Esophagus (tissue), 2 donors: ENCODE measurements around the gene PROK2. TPM values are rescaled to one million over a fixed set of nuclear protein-coding genes. Genes with fewer than 3 reads are reported as not detected.

Source experiments
- H3K27ac ChIP-seq, 2 donors: one replicate each; pipeline ENCODE4 v1.5.1; 2013; ENCODE audit warnings: low read depth in 2 of 2, mild to moderate bottlenecking in 2 of 2, inconsistent platforms in 1 of 2, low read length in 1 of 2, moderate library complexity in 1 of 2
- H3K27me3 ChIP-seq, 2 donors: one replicate each; pipeline ENCODE4 v1.6.1; 2013; ENCODE audit warnings: low read length in 2 of 2, control low read depth in 1 of 2, mild to moderate bottlenecking in 1 of 2; ENCODE audit not compliant: insufficient read depth in 2 of 2, control insufficient read depth in 1 of 2
- H3K36me3 ChIP-seq, 2 donors: one replicate each; pipeline ENCODE4 v1.6.1; 2013; ENCODE audit warnings: low read length in 1 of 2; ENCODE audit not compliant: control insufficient read depth in 2 of 2, insufficient read depth in 2 of 2
- H3K4me1 ChIP-seq, 2 donors: one replicate each; pipeline ENCODE4 v1.6.1; 2013; ENCODE audit warnings: low read length in 1 of 2; ENCODE audit not compliant: control insufficient read depth in 2 of 2, insufficient read depth in 2 of 2
- H3K4me3 ChIP-seq, 2 donors: one replicate each; pipeline ENCODE4 v1.5.1; 2013; ENCODE audit warnings: low read length in 2 of 2, mild to moderate bottlenecking in 2 of 2, low read depth in 1 of 2, moderate library complexity in 1 of 2
- H3K9me3 ChIP-seq, 2 donors: one replicate each; pipeline ENCODE4 v1.6.1; 2013; ENCODE audit warnings: mild to moderate bottlenecking in 2 of 2, low read depth in 1 of 2, low read length in 1 of 2, moderate library complexity in 1 of 2; ENCODE audit not compliant: control insufficient read depth in 2 of 2, insufficient read depth in 1 of 2
- WGBS, 2 donors: extraction: QIAGEN DNeasy Blood & Tissue Kit; methylation state at CpG; one replicate each; pipeline ENCODE4 v1.1.7; 2013; 5-methylcytosine and 5-hydroxymethylcytosine counted together
- polyA plus RNA-seq, 2 donors: library from polyadenylated mRNA; stranded (reverse); fragments of 200-250 nt; gene quantifications; one replicate each; pipeline ENCODE4 v1.2.3, GENCODE V29; 2013
- donor health status: healthy with polysubstance abuse.
- donor health status: Bipolar disorder and iron deficiency.

The PROK2 gene
- polyA plus RNA-seq, 2 donors, result 0.04 to 0.24 TPM

DNA sequence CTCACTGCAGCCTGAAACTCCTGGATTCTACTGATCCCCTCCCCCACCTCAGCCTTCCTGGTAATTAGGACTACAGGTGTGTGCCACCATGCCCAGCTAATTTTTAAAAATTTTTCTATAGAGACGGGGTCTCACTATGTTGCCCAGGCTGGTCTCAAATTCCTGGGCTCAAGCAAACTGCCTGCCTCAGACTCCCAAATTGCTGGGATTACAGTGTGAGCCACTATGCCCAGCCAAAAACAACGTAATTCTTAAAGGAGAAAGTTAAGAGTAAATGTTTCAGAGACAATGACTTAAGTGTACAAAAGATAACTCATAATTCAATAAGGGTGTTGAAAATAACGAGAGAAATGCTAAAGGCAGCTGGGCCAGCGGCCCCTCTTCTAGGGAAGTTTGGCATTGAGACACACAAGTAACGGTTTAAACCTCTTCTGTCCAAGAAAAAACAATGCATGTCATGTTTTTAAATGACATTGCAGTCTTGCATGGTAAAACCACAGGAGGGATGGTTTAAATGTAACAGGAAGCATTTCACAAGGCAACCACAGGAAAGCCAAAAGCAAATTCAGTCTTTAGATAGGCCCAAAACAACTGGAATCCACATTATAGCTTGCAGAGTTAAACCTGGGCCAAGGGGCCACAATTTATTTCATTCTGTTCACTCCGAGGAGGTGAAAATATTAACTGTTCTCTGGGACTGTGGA is 5.1 kb downstream of the PROK2 start:
- Histone ChIP-seq H3K36me3 (no peaks in the 10 kb centered on the region), H3K4me3 (no peak overlapping the region), H3K9me3 (no peaks in the 10 kb centered on the region), H3K4me1 (peaks cover 2 to 4% of the 10 kb centered on the region in 2 donors), H3K27me3 (peaks cover 0 to 11% of the 10 kb centered on the region in 2 donors), H3K27ac (no peak overlapping the region)
- WGBS, 2 donors, result 70% methylated on average over 6 of the region's 6 CpGs

DNA sequence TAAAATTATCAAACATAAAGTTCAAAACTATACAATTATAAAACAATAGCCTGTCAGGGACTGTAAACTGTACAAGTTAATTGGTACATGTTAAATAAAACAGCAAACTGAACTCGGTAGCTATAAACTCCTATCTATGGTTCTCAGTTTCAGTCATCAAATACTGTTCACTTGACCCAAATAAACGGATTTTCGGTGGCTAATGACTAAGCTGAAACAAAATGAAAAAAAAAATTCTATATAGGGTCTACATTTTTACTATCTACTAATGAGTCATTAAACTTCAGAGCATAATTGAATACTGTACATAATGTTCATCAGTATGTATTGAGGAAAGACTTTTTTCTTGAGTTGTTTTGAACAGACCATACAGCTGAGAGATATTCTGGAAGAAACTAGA is 6.6 kb downstream of the PROK2 start:
- no peak overlapping the region for H3K4me3 ChIP-seq
- H3K27ac ChIP-seq, result no peak overlapping the region
- WGBS, 2 donors, result 76 to 88% methylated on average over 3 of the region's 3 CpGs
- H3K4me1 ChIP-seq, result no peaks in the 10 kb centered on the region
- H3K36me3 ChIP-seq, result no peaks in the 10 kb centered on the region
- no peaks in the 10 kb centered on the region for H3K9me3 ChIP-seq
- H3K27me3 ChIP-seq, result peaks cover 0 to 4% of the 10 kb centered on the region in 2 donors

DNA sequence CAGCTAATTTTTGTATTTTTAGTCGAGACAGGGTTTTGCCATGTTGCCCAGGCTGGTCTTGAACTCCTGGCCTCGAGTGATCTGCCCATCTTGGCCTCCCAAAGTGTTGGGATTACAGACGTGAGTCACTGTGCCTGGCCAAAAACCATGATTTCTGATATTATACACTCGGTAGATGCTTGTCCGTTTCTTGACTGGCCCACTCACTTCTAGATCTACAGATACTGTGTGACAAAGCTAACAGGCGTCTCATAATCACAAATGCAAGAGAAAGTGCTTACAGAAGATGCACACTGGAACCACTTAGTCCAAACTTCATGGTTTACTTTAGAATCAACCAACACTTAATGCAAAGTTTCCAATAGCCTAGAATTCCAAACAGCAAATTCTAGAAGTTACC is 8.4 kb downstream of the PROK2 start:
- no peaks in the 10 kb centered on the region for H3K4me1 ChIP-seq
- H3K9me3 ChIP-seq, result no peaks in the 10 kb centered on the region
- 57 to 68% methylated on average over 6 of the region's 6 CpGs for WGBS, 2 donors
- no peak overlapping the region for H3K27ac ChIP-seq
- H3K27me3 ChIP-seq, result peaks cover 0 to 4% of the 10 kb centered on the region in 2 donors
- H3K36me3 ChIP-seq, result no peaks in the 10 kb centered on the region
- H3K4me3 ChIP-seq, result no peak overlapping the region

DNA sequence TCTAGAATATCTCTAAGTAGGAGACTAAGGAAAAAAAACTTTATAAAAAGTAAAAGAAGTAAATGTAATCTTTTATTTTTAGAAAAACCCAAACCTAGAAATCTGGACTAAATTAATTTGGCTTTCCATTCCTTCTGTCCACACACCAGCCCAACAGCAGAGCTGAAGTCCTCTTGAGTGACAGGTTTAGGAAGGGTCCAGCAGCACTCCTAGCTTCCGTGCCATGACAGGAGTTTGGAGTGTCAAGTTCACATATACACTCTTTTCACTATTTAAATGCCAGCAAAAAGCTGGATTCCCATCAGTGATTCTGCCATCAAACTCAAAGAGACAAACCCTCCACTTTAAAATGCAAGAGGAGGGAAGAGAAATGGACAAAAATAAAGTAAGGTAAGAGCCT is 13.1 kb downstream of the PROK2 start:
- Histone ChIP-seq H3K4me3 (no peak overlapping the region), H3K27me3 (no peaks in the 10 kb centered on the region), H3K4me1 (no peaks in the 10 kb centered on the region), H3K9me3 (no peaks in the 10 kb centered on the region), H3K27ac (no peak overlapping the region), H3K36me3 (no peaks in the 10 kb centered on the region)
- 47 to 78% methylated on average over 1 of the region's 1 CpG for WGBS, 2 donors

DNA sequence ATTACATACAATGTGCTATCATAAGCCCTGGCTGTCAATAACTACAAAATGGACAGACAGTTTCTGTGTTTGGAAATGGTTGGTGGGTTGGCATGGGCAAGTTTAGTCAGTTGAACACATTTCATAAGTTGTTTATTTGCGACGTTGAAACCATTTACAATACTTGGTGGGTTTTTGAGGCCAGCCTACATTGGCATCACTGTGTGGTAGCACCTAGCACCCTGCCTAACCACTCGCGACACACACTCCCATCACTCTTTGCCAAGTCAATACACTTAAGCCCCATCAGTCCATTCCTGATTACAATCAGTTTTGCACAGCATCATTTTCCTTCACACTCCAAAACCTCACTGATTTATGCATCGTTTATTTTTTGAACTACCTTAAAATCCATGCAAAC is 13.8 kb downstream of the PROK2 start:
- H3K4me3 ChIP-seq, result no peak overlapping the region
- 70 to 74% methylated on average over 5 of the region's 5 CpGs for WGBS, 2 donors
- H3K9me3 ChIP-seq, result no peaks in the 10 kb centered on the region
- no peaks in the 10 kb centered on the region for H3K4me1 ChIP-seq
- H3K27ac ChIP-seq, result no peak overlapping the region
- no peaks in the 10 kb centered on the region for H3K27me3 ChIP-seq
- no peaks in the 10 kb centered on the region for H3K36me3 ChIP-seq

DNA sequence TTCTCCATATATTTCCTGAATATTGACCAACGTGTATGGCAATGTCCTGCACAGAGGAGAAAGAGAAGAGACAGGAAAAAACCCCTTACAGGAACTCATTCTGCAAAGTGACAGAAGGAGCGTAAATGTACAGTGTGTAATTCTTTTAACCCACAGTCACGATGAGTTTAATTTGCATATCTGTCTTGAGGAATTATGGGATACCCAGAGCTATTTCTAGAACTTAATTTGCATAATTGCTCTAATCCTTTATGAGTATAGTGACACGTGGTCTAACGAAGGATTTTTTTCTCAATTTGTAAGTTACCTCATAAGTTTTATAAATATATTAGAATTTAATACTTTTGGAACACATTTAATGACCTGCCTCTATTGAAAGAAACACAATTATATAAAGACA is 21.5 kb downstream of the PROK2 start:
- WGBS, 2 donors, result 64 to 71% methylated on average over 5 of the region's 5 CpGs
- Histone ChIP-seq H3K36me3 (no peaks in the 10 kb centered on the region), H3K4me3 (no peak overlapping the region), H3K27ac (no peak overlapping the region), H3K9me3 (no peaks in the 10 kb centered on the region), H3K4me1 (no peaks in the 10 kb centered on the region), H3K27me3 (no peaks in the 10 kb centered on the region)

DNA sequence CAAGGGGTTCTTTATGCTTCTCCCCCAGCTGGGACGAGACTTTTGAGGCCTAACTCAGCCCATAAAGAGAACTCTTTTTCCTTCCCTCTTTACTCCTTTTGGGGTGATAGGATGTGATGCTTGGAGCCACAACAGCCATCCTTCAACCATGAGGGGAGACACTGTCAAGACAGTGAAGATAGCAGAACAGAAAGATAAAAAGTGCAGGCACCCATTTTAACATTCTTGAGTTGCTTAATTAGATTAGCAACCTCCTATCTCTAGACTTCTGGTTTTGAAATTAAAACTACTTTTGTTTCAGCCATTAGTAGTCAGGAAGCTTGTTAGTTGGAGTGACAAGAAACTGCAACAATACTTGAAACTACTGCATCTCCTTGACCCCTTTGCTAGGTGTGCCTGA is 24.8 kb downstream of the PROK2 start:
- Histone ChIP-seq H3K27ac (no peak overlapping the region), H3K36me3 (no peaks in the 10 kb centered on the region), H3K9me3 (no peaks in the 10 kb centered on the region), H3K4me3 (no peak overlapping the region), H3K27me3 (no peaks in the 10 kb centered on the region), H3K4me1 (no peaks in the 10 kb centered on the region)
- WGBS, 2 donors, result 88 to 92% methylated on average over 1 of the region's 1 CpG

DNA sequence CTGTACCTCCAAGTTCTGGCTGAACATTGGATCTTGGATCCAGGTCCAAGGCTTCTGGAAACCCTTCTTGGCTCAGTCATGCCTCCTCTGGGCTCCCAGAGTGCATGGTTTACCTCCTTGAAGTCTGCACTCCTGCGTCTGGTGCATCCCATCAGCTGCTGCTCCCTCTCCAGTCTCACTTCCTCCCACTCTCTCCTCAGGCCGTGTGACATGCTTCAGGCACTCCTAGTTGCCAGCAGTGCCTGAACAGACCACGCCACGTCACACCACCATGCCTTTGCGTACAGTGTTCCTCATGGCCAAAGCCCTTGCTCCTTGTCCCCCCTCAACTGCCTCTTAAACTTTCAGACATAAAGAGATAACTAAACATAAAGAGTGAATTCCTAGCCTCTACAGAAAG is 25.5 kb downstream of the PROK2 start:
- 81 to 85% methylated on average over 5 of the region's 5 CpGs for WGBS, 2 donors
- Histone ChIP-seq H3K36me3 (no peaks in the 10 kb centered on the region), H3K27me3 (no peaks in the 10 kb centered on the region)

DNA sequence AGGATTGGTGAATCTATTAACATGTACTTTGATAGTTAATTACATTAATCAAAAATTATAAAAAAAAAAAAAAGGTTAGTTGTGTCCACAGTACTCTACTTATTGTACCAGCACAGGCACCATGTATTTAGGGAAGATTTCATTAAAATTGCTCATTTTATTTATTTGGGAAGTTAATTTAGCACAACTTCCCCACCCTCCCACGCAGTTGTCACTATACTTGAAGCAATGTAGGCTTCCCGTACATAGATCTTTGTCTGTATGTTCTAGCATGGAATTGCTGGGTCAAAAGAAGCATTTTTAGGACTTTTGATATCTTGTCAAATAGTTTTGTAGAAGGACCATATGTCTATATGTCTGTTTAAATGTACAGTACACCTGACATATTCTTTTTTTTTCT is 26.9 kb downstream of the PROK2 start:
- no peaks in the 10 kb centered on the region for H3K9me3 ChIP-seq
- 91 to 96% methylated on average over 2 of the region's 2 CpGs for WGBS, 2 donors
- no peaks in the 10 kb centered on the region for H3K27me3 ChIP-seq
- H3K4me3 ChIP-seq, result no peak overlapping the region
- H3K4me1 ChIP-seq, result peaks cover 4% of the 10 kb centered on the region in 2 donors
- no peak overlapping the region for H3K27ac ChIP-seq
- no peaks in the 10 kb centered on the region for H3K36me3 ChIP-seq

More for the DNA sequence above, 25.5 kb downstream of the PROK2 start:
- Histone ChIP-seq H3K4me1 (peaks cover 4% of the 10 kb centered on the region in 2 donors), H3K4me3 (no peak overlapping the region), H3K9me3 (no peaks in the 10 kb centered on the region), H3K27ac (no peak overlapping the region)

DNA sequence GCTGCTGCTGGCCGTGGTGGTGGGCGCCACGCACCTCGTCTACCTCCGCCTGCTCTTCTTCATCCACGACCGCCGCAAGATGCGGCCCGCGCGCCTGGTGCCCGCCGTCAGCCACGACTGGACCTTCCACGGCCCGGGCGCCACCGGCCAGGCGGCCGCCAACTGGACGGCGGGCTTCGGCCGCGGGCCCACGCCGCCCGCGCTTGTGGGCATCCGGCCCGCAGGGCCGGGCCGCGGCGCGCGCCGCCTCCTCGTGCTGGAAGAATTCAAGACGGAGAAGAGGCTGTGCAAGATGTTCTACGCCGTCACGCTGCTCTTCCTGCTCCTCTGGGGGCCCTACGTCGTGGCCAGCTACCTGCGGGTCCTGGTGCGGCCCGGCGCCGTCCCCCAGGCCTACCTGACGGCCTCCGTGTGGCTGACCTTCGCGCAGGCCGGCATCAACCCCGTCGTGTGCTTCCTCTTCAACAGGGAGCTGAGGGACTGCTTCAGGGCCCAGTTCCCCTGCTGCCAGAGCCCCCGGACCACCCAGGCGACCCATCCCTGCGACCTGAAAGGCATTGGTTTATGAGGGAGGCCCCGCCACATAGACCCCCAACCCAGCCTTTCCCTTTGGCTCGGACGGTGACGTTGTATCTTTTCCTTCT is 30.2 kb downstream of the PROK2 start:
- no peak overlapping the region for H3K27ac ChIP-seq
- no peaks in the 10 kb centered on the region for H3K9me3 ChIP-seq
- no peaks in the 10 kb centered on the region for H3K27me3 ChIP-seq
- 18 to 25% methylated on average over 51 to 65 of the region's 65 CpGs for WGBS, 2 donors
- peak overlapping the region; percentile 70 to 80 for H3K4me3 ChIP-seq
- H3K4me1 ChIP-seq, result peaks cover 4% of the 10 kb centered on the region in 2 donors
- H3K36me3 ChIP-seq, result no peaks in the 10 kb centered on the region
